CD8-positive, alpha-beta memory T cell (primary cell): ENCODE results near the gene AGBL3. TPM values are rescaled to one million over a fixed set of nuclear protein-coding genes. Genes with fewer than 3 reads are reported as not detected.

Experiments
- CTCF ChIA-PET: fragments of 350-600 bp; sonication (Branson Sonifier 250); formaldehyde crosslinking; loops from one replicate; lab custom pipeline; 2021; ENCODE audit warnings: antibody characterized with exemption; lab: Charles Lee
- POLR2A ChIA-PET: fragments of 350-600 bp; sonication (Branson Sonifier 250); formaldehyde crosslinking; loops from one replicate; lab custom pipeline; 2021; ENCODE audit warnings: antibody characterized with exemption; lab: Charles Lee
- DNase-seq, 5 donors: peaks; one replicate each; pipeline versions ENCODE4 v3.0.0 to v3.0.0-alpha.2; 2020 to 2022; ENCODE audit warnings: mixed read lengths in 1 of 5
- H3K27ac ChIP-seq: one replicate; pipeline ENCODE4 v1.7.0; 2013; ENCODE audit warnings: low read depth, mild to moderate bottlenecking, low read length, moderate library complexity
- H3K27me3 ChIP-seq: 2 replicates; pipeline ENCODE4 v1.7.0; 2013; ENCODE audit warnings: low read length, mild to moderate bottlenecking; ENCODE audit not compliant: insufficient read depth, poor library complexity, severe bottlenecking
- H3K36me3 ChIP-seq: 2 replicates; pipeline ENCODE4 v1.7.0; 2013; ENCODE audit warnings: mild to moderate bottlenecking, low read length, moderate library complexity; ENCODE audit not compliant: insufficient read depth
- H3K4me1 ChIP-seq: 2 replicates; pipeline ENCODE4 v1.7.0; 2013; ENCODE audit warnings: mild to moderate bottlenecking, low read length, moderate library complexity; ENCODE audit not compliant: insufficient read depth
- H3K4me3 ChIP-seq: 2 replicates; pipeline ENCODE4 v1.7.0; 2013; ENCODE audit warnings: mild to moderate bottlenecking, low read length
- H3K9me3 ChIP-seq: 2 replicates; pipeline ENCODE4 v1.7.0; 2013; ENCODE audit warnings: mild to moderate bottlenecking, low read length
- H3K27ac Mint-ChIP-seq, 8 donors: one replicate each; pipeline ENCODE4 v1.8.0; 2020 to 2021; ENCODE audit warnings: mixed read lengths in 8 of 8, mild to moderate bottlenecking in 6 of 8, inconsistent platforms in 3 of 8, moderate library complexity in 3 of 8
- H3K27me3 Mint-ChIP-seq, 2 donors: one replicate each; pipeline ENCODE4 v1.8.0; 2020 to 2021; ENCODE audit warnings: mixed read lengths in 2 of 2, mild to moderate bottlenecking in 1 of 2, moderate library complexity in 1 of 2
- H3K36me3 Mint-ChIP-seq, 3 donors: one replicate each; pipeline ENCODE4 v1.8.0; 2020 to 2021; ENCODE audit warnings: mixed read lengths in 3 of 3, inconsistent platforms in 1 of 3, mild to moderate bottlenecking in 1 of 3
- H3K4me1 Mint-ChIP-seq, 3 donors: one replicate each; pipeline ENCODE4 v1.8.0; 2020 to 2021; ENCODE audit warnings: mixed read lengths in 3 of 3, inconsistent platforms in 1 of 3, mild to moderate bottlenecking in 1 of 3
- H3K4me3 Mint-ChIP-seq, 7 donors: one replicate each; pipeline ENCODE4 v1.8.0; 2020 to 2021; ENCODE audit warnings: mixed read lengths in 7 of 7, mild to moderate bottlenecking in 6 of 7, moderate library complexity in 4 of 7, inconsistent platforms in 2 of 7
- H3K9me3 Mint-ChIP-seq, 5 donors: one replicate each; pipeline ENCODE4 v1.8.0; 2020 to 2022; ENCODE audit warnings: mixed read lengths in 5 of 5, mild to moderate bottlenecking in 3 of 5, moderate library complexity in 2 of 5, inconsistent platforms in 1 of 5
- polyA plus RNA-seq: library from polyadenylated mRNA; unstranded; fragments of 300-500 nt; fragmentation: Illumina TruSeq; gene quantifications from one replicate; pipeline ENCODE4 v1.2.3, GENCODE V29; 2021
- total RNA-seq, 2 experiments: library from RNA; stranded (reverse); gene quantifications; one replicate each; pipeline ENCODE4 v1.2.3, GENCODE V29; 2021

Gene AGBL3
- total and polyA plus RNA-seq, 3 experiments from 2014 or later = 0.10 to 3.2 (median 2.5) TPM

- Mint-ChIP-seq H3K4me3 (no peak overlapping the region), H3K27ac (no peak overlapping the region), H3K27me3 (peaks cover 0 to 2% of the 10 kb centered on the region in 2 donors), H3K4me1 (peaks cover 0 to 4% (median 0%) of the 10 kb centered on the region in 3 donors), H3K9me3 (peaks cover 19 to 33% (median 30%) of the 10 kb centered on the region in 5 donors), H3K36me3 (peaks cover 13 to 36% (median 16%) of the 10 kb centered on the region in 3 donors)
- no peaks in the 10 kb centered on the region for H3K27me3 ChIP-seq
- ChIA-PET CTCF (no interaction called here), POLR2A (no interaction called here)
- H3K9me3 ChIP-seq = peaks cover 13% of the 10 kb centered on the region
- no peaks in the 10 kb centered on the region for H3K36me3 ChIP-seq
- H3K4me1 ChIP-seq = no peaks in the 10 kb centered on the region
- DNase-seq = no peak
- no peak overlapping the region for H3K27ac ChIP-seq
- no peak overlapping the region for H3K4me3 ChIP-seq
These were observed 190.9 kb downstream of the AGBL3 start for GRCh38 chr7:135177028-135177696.

- peaks cover 0 to 2% of the 10 kb centered on the region in 2 donors for H3K27me3 Mint-ChIP-seq
- no peak overlapping the region for H3K4me3 ChIP-seq
- H3K9me3 Mint-ChIP-seq = peaks cover 27 to 43% (median 36%) of the 10 kb centered on the region in 5 donors
- peaks cover 20% of the 10 kb centered on the region for H3K9me3 ChIP-seq
- no peaks in the 10 kb centered on the region for H3K4me1 Mint-ChIP-seq
- H3K4me3 Mint-ChIP-seq = no peak overlapping the region
- H3K36me3 Mint-ChIP-seq = peaks cover 18 to 48% (median 25%) of the 10 kb centered on the region in 3 donors
- POLR2A ChIA-PET = no interaction called here
- H3K27me3 ChIP-seq = no peaks in the 10 kb centered on the region
- H3K27ac Mint-ChIP-seq = no peak overlapping the region
- no peaks in the 10 kb centered on the region for H3K36me3 ChIP-seq
- DNase-seq = no peak
- H3K27ac ChIP-seq = no peak overlapping the region
- CTCF ChIA-PET = interaction anchor here (2.8 kb wide), 1 partner anchor 192 kb away, joined by 7 read pairs; the partner anchor contains the start of gene AGBL3
- no peaks in the 10 kb centered on the region for H3K4me1 ChIP-seq
These were observed 192.1 kb downstream of the AGBL3 start for GRCh38 chr7:135178364-135178763.

GRCh38 chr7:135179321-135179925, 193.1 kb downstream of the AGBL3 start:
- H3K27me3 ChIP-seq = no peaks in the 10 kb centered on the region
- no peak overlapping the region for H3K4me3 Mint-ChIP-seq
- no peaks in the 10 kb centered on the region for H3K4me1 Mint-ChIP-seq
- H3K36me3 Mint-ChIP-seq = peaks cover 28 to 58% (median 36%) of the 10 kb centered on the region in 3 donors
- H3K36me3 ChIP-seq = no peaks in the 10 kb centered on the region
- peaks cover 27 to 47% (median 42%) of the 10 kb centered on the region in 5 donors for H3K9me3 Mint-ChIP-seq
- peak in 1 of 5 donors; percentile 13 for DNase-seq
- CTCF ChIA-PET = interaction anchor here (1.6 to 2.8 kb wide), 4 partner anchors 10 to 193 kb away, joined by 3 to 15 read pairs (median 6); partner anchors contain the start of genes AGBL3, CYREN and TMEM140
- H3K27me3 Mint-ChIP-seq = peaks cover 0 to 2% of the 10 kb centered on the region in 2 donors
- peaks cover 20% of the 10 kb centered on the region for H3K9me3 ChIP-seq
- H3K4me1 ChIP-seq = no peaks in the 10 kb centered on the region
- no peak overlapping the region for H3K27ac Mint-ChIP-seq
- no peak overlapping the region for H3K27ac ChIP-seq
- POLR2A ChIA-PET = no interaction called here
- no peak overlapping the region for H3K4me3 ChIP-seq

- no peaks in the 10 kb centered on the region for H3K36me3 ChIP-seq
- H3K36me3 Mint-ChIP-seq = peaks cover 30 to 58% (median 42%) of the 10 kb centered on the region in 3 donors
These were observed 193.8 kb downstream of the AGBL3 start for GRCh38 chr7:135180122-135180521.

GRCh38 chr7:135181261-135181928, 195.1 kb downstream of the AGBL3 start:
- CTCF ChIA-PET = interaction anchor here (1.3 to 2.8 kb wide), 5 partner anchors 10 to 195 kb away, joined by 3 to 7 read pairs (median 5); partner anchors contain the start of genes AGBL3 and TMEM140
- peaks cover 27 to 47% (median 42%) of the 10 kb centered on the region in 5 donors for H3K9me3 Mint-ChIP-seq

More at GRCh38 chr7:135180122-135180521, 193.8 kb downstream of the AGBL3 start:
- DNase-seq = no peak
- H3K27ac ChIP-seq = no peak overlapping the region
- no peaks in the 10 kb centered on the region for H3K4me1 ChIP-seq
- ChIA-PET CTCF (interaction anchor here (1.3 to 2.8 kb wide), 5 partner anchors 10 to 194 kb away, joined by 3 to 15 read pairs (median 6); partner anchors contain the start of genes AGBL3, CYREN and TMEM140), POLR2A (no interaction called here)
- no peaks in the 10 kb centered on the region for H3K27me3 ChIP-seq
- H3K27ac Mint-ChIP-seq = no peak overlapping the region
- H3K9me3 ChIP-seq = peaks cover 20% of the 10 kb centered on the region
- H3K9me3 Mint-ChIP-seq = peaks cover 27 to 47% (median 42%) of the 10 kb centered on the region in 5 donors
- no peaks in the 10 kb centered on the region for H3K4me1 Mint-ChIP-seq
- no peak overlapping the region for H3K4me3 Mint-ChIP-seq
- no peak overlapping the region for H3K4me3 ChIP-seq
- H3K27me3 Mint-ChIP-seq = peaks cover 0 to 2% of the 10 kb centered on the region in 2 donors

GRCh38 chr7:135181929-135182678, 195.8 kb downstream of the AGBL3 start:
- Histone ChIP-seq H3K27me3 (no peaks in the 10 kb centered on the region), H3K4me1 (no peaks in the 10 kb centered on the region), H3K36me3 (no peaks in the 10 kb centered on the region), H3K9me3 (peaks cover 20% of the 10 kb centered on the region), H3K27ac (no peak overlapping the region), H3K4me3 (no peak overlapping the region)
- Mint-ChIP-seq H3K4me1 (no peaks in the 10 kb centered on the region), H3K27ac (no peak overlapping the region), H3K4me3 (no peak overlapping the region), H3K36me3 (peaks cover 34 to 62% (median 61%) of the 10 kb centered on the region in 3 donors), H3K9me3 (peaks cover 27 to 47% (median 42%) of the 10 kb centered on the region in 5 donors), H3K27me3 (peaks cover 0 to 2% of the 10 kb centered on the region in 2 donors)
- ChIA-PET POLR2A (interaction anchor here (0.6 kb wide), 1 partner anchor 11 kb away, joined by 3 read pairs; no protein-coding TSS in a partner anchor), CTCF (interaction anchor here (1.6 kb wide), 1 partner anchor 11 kb away, joined by 5 read pairs; no protein-coding TSS in a partner anchor)
- DNase-seq = peak in 1 of 5 donors; percentile 8

More at GRCh38 chr7:135181261-135181928, 195.1 kb downstream of the AGBL3 start:
- Mint-ChIP-seq H3K4me1 (no peaks in the 10 kb centered on the region), H3K4me3 (no peak overlapping the region), H3K27ac (no peak overlapping the region), H3K36me3 (peaks cover 31 to 61% (median 55%) of the 10 kb centered on the region in 3 donors), H3K27me3 (peaks cover 0 to 2% of the 10 kb centered on the region in 2 donors)
- Histone ChIP-seq H3K9me3 (peaks cover 20% of the 10 kb centered on the region), H3K36me3 (no peaks in the 10 kb centered on the region), H3K27me3 (no peaks in the 10 kb centered on the region), H3K4me3 (no peak overlapping the region), H3K27ac (no peak overlapping the region), H3K4me1 (no peaks in the 10 kb centered on the region)
- no peak for DNase-seq
- POLR2A ChIA-PET = interaction anchor here (0.6 kb wide), 1 partner anchor 11 kb away, joined by 3 read pairs; no protein-coding TSS in a partner anchor

- Mint-ChIP-seq H3K27me3 (peaks cover 0 to 3% of the 10 kb centered on the region in 2 donors), H3K36me3 (peaks cover 40 to 76% (median 64%) of the 10 kb centered on the region in 3 donors), H3K27ac (no peak overlapping the region), H3K4me3 (no peak overlapping the region), H3K9me3 (peaks cover 27 to 47% (median 40%) of the 10 kb centered on the region in 5 donors), H3K4me1 (no peaks in the 10 kb centered on the region)
- no peak for DNase-seq
- Histone ChIP-seq H3K9me3 (peaks cover 20% of the 10 kb centered on the region), H3K27ac (no peak overlapping the region), H3K36me3 (peaks cover 10% of the 10 kb centered on the region), H3K4me3 (no peak overlapping the region), H3K4me1 (no peaks in the 10 kb centered on the region), H3K27me3 (no peaks in the 10 kb centered on the region)
- POLR2A ChIA-PET = no interaction called here
- CTCF ChIA-PET = no interaction called here
These were observed 197.2 kb downstream of the AGBL3 start for GRCh38 chr7:135183478-135183877.
